Measurements from ENCODE around the gene CUX1.

- TF ChIP-seq, protein P1, sequence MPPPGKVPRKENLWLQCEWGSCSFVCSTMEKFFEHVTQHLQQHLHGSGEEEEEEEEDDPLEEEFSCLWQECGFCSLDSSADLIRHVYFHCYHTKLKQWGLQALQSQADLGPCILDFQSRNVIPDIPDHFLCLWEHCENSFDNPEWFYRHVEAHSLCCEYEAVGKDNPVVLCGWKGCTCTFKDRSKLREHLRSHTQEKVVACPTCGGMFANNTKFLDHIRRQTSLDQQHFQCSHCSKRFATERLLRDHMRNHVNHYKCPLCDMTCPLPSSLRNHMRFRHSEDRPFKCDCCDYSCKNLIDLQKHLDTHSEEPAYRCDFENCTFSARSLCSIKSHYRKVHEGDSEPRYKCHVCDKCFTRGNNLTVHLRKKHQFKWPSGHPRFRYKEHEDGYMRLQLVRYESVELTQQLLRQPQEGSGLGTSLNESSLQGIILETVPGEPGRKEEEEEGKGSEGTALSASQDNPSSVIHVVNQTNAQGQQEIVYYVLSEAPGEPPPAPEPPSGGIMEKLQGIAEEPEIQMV (CRISPR knock-in tag; IDR thresholded peaks at IDR 0.05; ENCODE audit: low read depth), result no peak
- no peak for TF ChIP-seq ATF2 (CRISPR knock-in tag; IDR thresholded peaks at IDR 0.05)
Measured at GRCh38 chr7:101954499-101954898, 137.1 kb downstream of the CUX1 start.
